ENCODE data around the gene HLA-DRB1.

- TF ChIP-seq PPARA (CRISPR knock-in tag; IDR thresholded peaks at IDR 0.05; ENCODE audit: borderline replicate concordance) (no peak), TOX (CRISPR knock-in tag; IDR thresholded peaks at IDR 0.05; ENCODE audit: borderline replicate concordance) (no peak), ZNF8 (CRISPR knock-in tag; IDR thresholded peaks at IDR 0.05) (no peak), PATZ1 (CRISPR knock-in tag; IDR thresholded peaks at IDR 0.05; ENCODE audit: borderline replicate concordance) (no peak), ZNF70 (CRISPR knock-in tag; IDR thresholded peaks at IDR 0.05) (no peak), CREB5 (CRISPR knock-in tag; IDR thresholded peaks at IDR 0.05; ENCODE audit: low read depth) (no peak), BACH2 (CRISPR knock-in tag; IDR thresholded peaks at IDR 0.05; ENCODE audit: borderline replicate concordance) (no peak), ZFP3 (CRISPR knock-in tag; IDR thresholded peaks at IDR 0.05) (no peak), OSR1 (CRISPR knock-in tag; IDR thresholded peaks at IDR 0.05) (no peak), SNAI2 (CRISPR knock-in tag; IDR thresholded peaks at IDR 0.05) (no peak), ARNTL (CRISPR knock-in tag; IDR thresholded peaks at IDR 0.05; ENCODE audit: borderline replicate concordance, low read depth) (no peak)
These were observed 22.7 kb downstream of the HLA-DRB1 start for GRCh38 chr6:32566957-32567356.

Measured in SK-N-SH treated with all-trans-retinoic acid at 6 μM for 48 hours (cell line).